Measurements from ENCODE around the gene NFE2L2. TPM values are rescaled to one million over a fixed set of nuclear protein-coding genes. Genes with fewer than 3 reads are reported as not detected.

Gene NFE2L2
- polyA plus RNA-seq, 1 experiment, result 321 TPM

GRCh38 chr2:177195194-177195593 is 69.3 kb downstream of the NFE2L2 start:
- TF ChIP-seq CTCF (IDR thresholded peaks at IDR 0.05; ENCODE audit: low read depth, low read length), result no peak
- POLR2A ChIA-PET, result no interaction called here
- H3K9me3 ChIP-seq (ENCODE audit: control insufficient read depth, insufficient read depth, low read length), result no peaks in the 10 kb centered on the region; the same call in 1 of the 2 replicates
- no peaks in the 10 kb centered on the region for H3K27me3 ChIP-seq (ENCODE audit: control insufficient read depth, insufficient read depth, low read length)
- no peak overlapping the region for H3K27ac ChIP-seq (ENCODE audit: low read depth, low read length)
- no peak for DNase-seq (ENCODE audit: low read depth, low spot score)
- CTCF ChIA-PET, result interaction anchor here (1.2 kb wide), 1 partner anchor 30 kb away, joined by 4 read pairs; no protein-coding TSS in a partner anchor
- H3K4me3 ChIP-seq (ENCODE audit: low read depth, low read length), result no peak overlapping the region

- POLR2A ChIA-PET, result no interaction called here
- CTCF ChIA-PET, result interaction anchor here (1.3 kb wide), 1 partner anchor 142 kb away, joined by 4 read pairs; no protein-coding TSS in a partner anchor
- no peak overlapping the region for H3K27ac ChIP-seq (ENCODE audit: low read depth, low read length)
- no peaks in the 10 kb centered on the region; the same call in 1 of the 2 replicates for H3K9me3 ChIP-seq (ENCODE audit: control insufficient read depth, insufficient read depth, low read length)
- TF ChIP-seq CTCF (IDR thresholded peaks at IDR 0.05; ENCODE audit: low read depth, low read length), result no peak
- DNase-seq (ENCODE audit: low read depth, low spot score), result no peak
- H3K4me3 ChIP-seq (ENCODE audit: low read depth, low read length), result no peak overlapping the region
- no peaks in the 10 kb centered on the region for H3K27me3 ChIP-seq (ENCODE audit: control insufficient read depth, insufficient read depth, low read length)
These were observed 71.3 kb downstream of the NFE2L2 start for GRCh38 chr2:177193240-177193639.

- ChIA-PET POLR2A (no interaction called here), CTCF (no interaction called here)
- Histone ChIP-seq H3K27ac (ENCODE audit: low read depth, low read length) (no peak overlapping the region), H3K9me3 (ENCODE audit: control insufficient read depth, insufficient read depth, low read length) (no peaks in the 10 kb centered on the region), H3K27me3 (ENCODE audit: control insufficient read depth, insufficient read depth, low read length) (no peaks in the 10 kb centered on the region), H3K4me3 (ENCODE audit: low read depth, low read length) (no peak overlapping the region)
- TF ChIP-seq CTCF (IDR thresholded peaks at IDR 0.05; ENCODE audit: low read depth, low read length), result no peak
- no peak for DNase-seq (ENCODE audit: low read depth, low spot score)
These were observed 71.7 kb downstream of the NFE2L2 start for GRCh38 chr2:177192788-177193187.

GRCh38 chr2:177190941-177191340 is 73.6 kb downstream of the NFE2L2 start:
- TF ChIP-seq CTCF (IDR thresholded peaks at IDR 0.05; ENCODE audit: low read depth, low read length), result no peak
- no peak for DNase-seq (ENCODE audit: low read depth, low spot score)
- Histone ChIP-seq H3K27ac (ENCODE audit: low read depth, low read length) (no peak overlapping the region), H3K9me3 (ENCODE audit: control insufficient read depth, insufficient read depth, low read length) (no peaks in the 10 kb centered on the region), H3K4me3 (ENCODE audit: low read depth, low read length) (no peak overlapping the region), H3K27me3 (ENCODE audit: control insufficient read depth, insufficient read depth, low read length) (no peaks in the 10 kb centered on the region)
- CTCF ChIA-PET, result interaction anchor here (0.6 to 1.0 kb wide), 2 partner anchors 13 to 319 kb away, joined by 4 read pairs; no protein-coding TSS in a partner anchor
- POLR2A ChIA-PET, result no interaction called here

GRCh38 chr2:177188482-177189469 is 75.8 kb downstream of the NFE2L2 start:
- H3K27ac ChIP-seq (ENCODE audit: low read depth, low read length), result no peak overlapping the region
- no peaks in the 10 kb centered on the region for H3K27me3 ChIP-seq (ENCODE audit: control insufficient read depth, insufficient read depth, low read length)
- ChIA-PET CTCF (interaction anchor here (0.6 kb wide), 1 partner anchor 21 kb away, joined by 3 read pairs; no protein-coding TSS in a partner anchor), POLR2A (no interaction called here)
- TF ChIP-seq CTCF (IDR thresholded peaks at IDR 0.05; ENCODE audit: low read depth, low read length), result no peak
- no peaks in the 10 kb centered on the region for H3K9me3 ChIP-seq (ENCODE audit: control insufficient read depth, insufficient read depth, low read length)
- no peak for DNase-seq (ENCODE audit: low read depth, low spot score)
- no peak overlapping the region for H3K4me3 ChIP-seq (ENCODE audit: low read depth, low read length)
